Heart right ventricle (tissue), 16 donors: Measurements from ENCODE around the gene ACTN1. TPM values are rescaled to one million over a fixed set of nuclear protein-coding genes. Genes with fewer than 3 reads are reported as not detected.
A peak's percentile ranks its signal among the peaks of the same experiment; 100 is the strongest.

ENCODE experiments used
- ATAC-seq, 8 donors: fragments of 200-7000 bp; cut with Tn5 transposase; one replicate each; pipeline ENCODE4 v1.9.1; 2020; ENCODE audit warnings: mild to moderate bottlenecking in 8 of 8, moderate library complexity in 8 of 8, moderate number of reproducible peaks in 1 of 8
- DNase-seq, 2 donors: peaks; one replicate each; pipeline ENCODE4 v3.0.0-alpha.2; 2020
- H3K27ac ChIP-seq, 10 donors: fragments of 200-600 bp; sonication (generic) in 2 of 10; one replicate each; pipeline versions ENCODE4 v1.5.0 to v1.8.0; 2020 to 2022; ENCODE audit warnings: mild to moderate bottlenecking in 3 of 10
- H3K27me3 ChIP-seq, 7 donors: fragments of 200-600 bp; one replicate each; pipeline ENCODE4 v1.8.0; 2021 to 2022; ENCODE audit warnings: mild to moderate bottlenecking in 2 of 7
- H3K36me3 ChIP-seq, 9 donors: fragments of 200-600 bp; sonication (generic) in 1 of 9; one replicate each; pipeline versions ENCODE4 v1.5.0 to v1.8.0; 2020 to 2022; ENCODE audit warnings: mild to moderate bottlenecking in 2 of 9
- H3K4me1 ChIP-seq, 9 donors: fragments of 200-600 bp; sonication (generic) in 1 of 9; one replicate each; pipeline versions ENCODE4 v1.5.0 to v1.8.0; 2020 to 2022; ENCODE audit warnings: mild to moderate bottlenecking in 4 of 9
- H3K4me3 ChIP-seq, 10 donors: fragments of 200-600 bp; sonication (generic) in 2 of 10; one replicate each; pipeline versions ENCODE4 v1.5.0 to v1.8.0; 2020 to 2022; ENCODE audit warnings: mild to moderate bottlenecking in 7 of 10, moderate library complexity in 2 of 10
- H3K9me3 ChIP-seq, 11 donors: fragments of 200-600 bp in 10 of 11; sonication (generic) in 2 of 11; one replicate each; pipeline versions ENCODE4 v1.5.0 to v1.8.0; 2013 to 2022; ENCODE audit warnings: mild to moderate bottlenecking in 2 of 11, control low read depth in 1 of 11, moderate library complexity in 1 of 11
- CTCF ChIP-seq, 9 donors: fragments of 200-600 bp; sonication (generic) in 2 of 9; IDR thresholded peaks; one replicate each; pipeline versions ENCODE4 v1.5.0 to v1.8.0; 2021 to 2022; ENCODE audit warnings: antibody characterized with exemption in 9 of 9, mild to moderate bottlenecking in 5 of 9, moderate library complexity in 1 of 9
- WGBS, 2 donors: extraction: QIAGEN DNeasy Blood & Tissue Kit; methylation state at CpG; one replicate each; pipeline ENCODE4 v1.1.7; 2013; ENCODE audit warnings: inconsistent platforms in 1 of 2; 5-methylcytosine and 5-hydroxymethylcytosine counted together
- intact Hi-C, 10 donors: fragments of 100-400 bp; cut with DNase I; formaldehyde crosslinking; loops; one replicate each; pipeline versions ENCODE4 v1.11.1 to v1.14.2; 2022
- polyA plus RNA-seq, 2 donors: library from polyadenylated mRNA; stranded (reverse); fragments of 200-250 nt; gene quantifications; one replicate each; pipeline ENCODE4 v1.2.3, GENCODE V29; 2013
- total RNA-seq, 10 donors: library from RNA; stranded (reverse); fragmentation: NEBNext Ultra II Directional in 3 of 10; extraction: Animal tissue kit (Norgen Biotek cat#: 25700) in 3 of 10; gene quantifications; one replicate each; pipeline versions ENCODE4 v1.2.1 to v1.2.4, GENCODE V29; 2021 to 2023
- donor health status: Arrhythmogenic right ventricular cardiomyopathy.
- donor health status: ischemic (EF 13 %, LVEDD 7.1; RV severe dilation, severe dysfunction).
- donor health status: healthy with polysubstance abuse.
- donor health status: DM: no; HTN: yes; CAD: no.
- donor health status: DM: no; HTN: no; CAD: no.
- donor health status: ischemic (EF 25% LVEDD 6.9; RV normal size, moderate dysfunction).
- donor health status: ischemic (EF 25% LVEDD 5.7; RV mildly dilated, moderate dysfunction).
- donor health status: healthy.
- donor health status: DM: yes; HTN: yes; CAD: no.
- donor health status: Ischemic cardiomyopathy.
- donor health status: ischemic (EF 35%, LVEDD 5.7; RV mildly dilated, moderate dysfunction).
- donor health status: nonischemic (EF 11% LVEDD 7.7; RV severe dilation, severe dysfunction).
- donor health status: DM: yes; HTN: yes; CAD: no.
- donor health status: PGD.
- donor health status: ischemic (EF 29% LVEDD 5.4; RV normal size, mild dysfunction).
- donor health status: nonischemic (EF 23%, LVEDD 6.1; RV moderate dilation, normal function).

Gene ACTN1
- total and polyA plus RNA-seq, 12 donors, result 67.2 to 235 (median 104) TPM

GRCh38 chr14:68944162-68944561, 34.9 kb downstream of the ACTN1 start:
- no peak for ATAC-seq
- H3K4me1 ChIP-seq, result peaks cover 68 to 100% (median 98%) of the 10 kb centered on the region in 9 donors
- WGBS, 2 donors, result 75 to 84% methylated on average over 6 of the region's 6 CpGs
- intact Hi-C loops, result loop anchor here in 1 of 10 donors (5.0 kb wide), 1 partner anchor 33 kb away; the partner anchor contains the start of gene ACTN1
- no peak for TF ChIP-seq CTCF (IDR thresholded peaks at IDR 0.05)
- no peaks in the 10 kb centered on the region for H3K27me3 ChIP-seq
- H3K36me3 ChIP-seq, result peaks cover 0 to 11% (median 0%) of the 10 kb centered on the region in 9 donors
- H3K9me3 ChIP-seq, result no peaks in the 10 kb centered on the region
- DNase-seq, result no peak
- no peak overlapping the region for H3K4me3 ChIP-seq
- peak overlapping the region in 7 of 10 donors; percentile 3 to 94 (median 60) for H3K27ac ChIP-seq

- no peak for TF ChIP-seq CTCF (IDR thresholded peaks at IDR 0.05)
- peaks cover 68 to 100% (median 98%) of the 10 kb centered on the region in 9 donors for H3K4me1 ChIP-seq
- peaks cover 0 to 11% (median 0%) of the 10 kb centered on the region in 9 donors for H3K36me3 ChIP-seq
- peak overlapping the region in 9 of 10 donors; percentile 1 to 94 (median 49) for H3K27ac ChIP-seq
- intact Hi-C loops, result loop anchor here in 1 of 10 donors (5.0 kb wide), 1 partner anchor 34 kb away; the partner anchor contains the start of gene ACTN1
- 84 to 89% methylated on average over 10 of the region's 10 CpGs for WGBS, 2 donors
- no peak overlapping the region for H3K4me3 ChIP-seq
- no peaks in the 10 kb centered on the region for H3K9me3 ChIP-seq
- ATAC-seq (no peak), DNase-seq (no peak)
- H3K27me3 ChIP-seq, result no peaks in the 10 kb centered on the region
Measured at GRCh38 chr14:68943107-68943506, 36.0 kb downstream of the ACTN1 start.

- 65 to 66% methylated on average over 14 of the region's 14 CpGs for WGBS, 2 donors
- Histone ChIP-seq H3K36me3 (peaks cover 0 to 11% (median 0%) of the 10 kb centered on the region in 9 donors), H3K4me3 (no peak overlapping the region), H3K9me3 (no peaks in the 10 kb centered on the region), H3K27me3 (no peaks in the 10 kb centered on the region), H3K27ac (peak overlapping the region in 8 of 10 donors; percentile 10 to 94 (median 74)), H3K4me1 (peaks cover 71 to 100% (median 98%) of the 10 kb centered on the region in 9 donors)
- no peak for TF ChIP-seq CTCF (IDR thresholded peaks at IDR 0.05)
- DNase-seq (no peak), ATAC-seq (no peak)
- intact Hi-C loops, result loop anchor here in 1 of 10 donors (5.0 kb wide), 1 partner anchor 35 kb away; the partner anchor contains the start of gene ACTN1
Measured at GRCh38 chr14:68942296-68943035, 36.6 kb downstream of the ACTN1 start.

- peaks cover 0 to 11% (median 0%) of the 10 kb centered on the region in 9 donors for H3K36me3 ChIP-seq
- ATAC-seq (peak in 3 of 8 donors; percentile 5 to 20 (median 8)), DNase-seq (peak in 1 of 2 donors; percentile 62)
- H3K9me3 ChIP-seq, result no peaks in the 10 kb centered on the region
- no peaks in the 10 kb centered on the region for H3K27me3 ChIP-seq
- H3K4me1 ChIP-seq, result peaks cover 73 to 100% (median 98%) of the 10 kb centered on the region in 9 donors
- WGBS, 2 donors, result 30 to 39% methylated on average over 5 of the region's 5 CpGs
- intact Hi-C loops, result loop anchor here in 2 of 10 donors (2.0 to 5.0 kb wide), 2 partner anchors 31 to 35 kb away; partner anchors contain the start of gene ACTN1 (in 1 of the 2)
- H3K27ac ChIP-seq, result peak overlapping the region in 7 of 10 donors; percentile 12 to 94 (median 90)
- TF ChIP-seq CTCF (IDR thresholded peaks at IDR 0.05), result peak in 8 of 9 donors; percentile 12 to 63 (median 44)
- no peak overlapping the region for H3K4me3 ChIP-seq
Measured at GRCh38 chr14:68941820-68942219, 37.3 kb downstream of the ACTN1 start.
